ENCODE measurements around the gene SLC1A2.

The SLC1A2 gene

GRCh38 chr11:35375332-35376117 is 43.8 kb downstream of the SLC1A2 start:
- no peak for DNase-seq

- DNase-seq, result no peak
These were observed 45.9 kb downstream of the SLC1A2 start for GRCh38 chr11:35373284-35373933.

- DNase-seq, result no peak
These were observed 46.6 kb downstream of the SLC1A2 start for GRCh38 chr11:35372565-35373283.

DNA sequence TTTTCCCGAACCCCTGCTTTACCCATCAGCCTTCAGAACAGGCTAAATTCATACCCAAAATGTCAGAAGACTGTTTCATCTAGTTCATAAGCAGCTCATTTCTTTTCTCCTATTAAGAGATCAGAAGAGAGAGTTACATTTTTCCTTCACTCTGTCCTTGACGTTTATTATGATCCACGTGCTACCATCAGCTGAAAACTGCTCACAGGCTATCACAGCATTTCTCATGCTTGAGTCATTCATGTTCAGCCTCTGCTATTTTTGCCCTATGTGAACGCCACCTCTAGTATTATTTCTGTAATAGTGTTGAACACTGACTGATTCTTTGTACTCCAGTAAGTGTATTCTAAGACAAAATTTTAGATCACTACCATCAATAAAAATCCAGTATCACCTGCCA is 51.9 kb downstream of the SLC1A2 start:
- no peak for DNase-seq

DNA sequence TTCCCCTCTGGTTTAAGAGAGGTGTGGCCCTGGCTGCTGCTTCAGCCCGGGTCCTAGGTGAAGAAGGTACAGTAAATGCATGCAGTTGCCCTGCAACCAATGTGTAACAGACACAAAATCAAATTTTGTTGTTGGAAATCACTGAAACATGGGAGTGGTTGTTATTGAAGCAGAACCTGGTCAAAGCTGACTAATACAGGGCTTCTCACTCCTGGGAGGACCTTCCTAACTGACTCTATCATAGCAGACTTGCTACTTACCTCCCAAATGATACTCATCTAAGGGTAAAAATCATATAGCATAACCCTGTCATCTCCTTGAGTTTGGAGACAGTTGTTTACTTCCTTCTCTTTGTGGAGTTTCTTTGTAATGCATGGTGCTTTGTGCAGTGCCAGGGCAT is 52.6 kb downstream of the SLC1A2 start:
- no peak for DNase-seq

DNA sequence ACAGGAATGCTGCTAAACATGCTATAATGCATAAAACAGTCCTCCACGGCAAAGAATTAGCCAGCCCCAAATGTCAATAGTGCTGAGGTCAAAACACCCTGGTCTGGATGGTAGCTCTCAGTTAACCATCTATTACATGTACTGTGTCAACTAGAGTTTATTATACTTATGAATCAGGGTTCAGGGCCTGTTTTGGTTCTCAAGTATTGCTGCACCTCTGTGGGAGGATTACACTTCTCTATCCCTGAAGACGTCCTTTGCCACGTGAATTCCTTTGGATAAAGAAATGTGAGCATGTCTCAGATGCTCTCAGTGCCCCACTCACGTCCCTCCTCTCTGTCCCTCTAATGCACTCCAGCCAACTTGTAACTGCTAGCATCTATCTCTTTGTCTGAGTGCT is 53.4 kb downstream of the SLC1A2 start:
- DNase-seq, result no peak

- DNase-seq, result no peak
These were observed 54.0 kb downstream of the SLC1A2 start for GRCh38 chr11:35365395-35365794.

GRCh38 chr11:35363854-35364780 is 55.2 kb downstream of the SLC1A2 start:
- no peak for DNase-seq

GRCh38 chr11:35363246-35363801 is 56.0 kb downstream of the SLC1A2 start:
- no peak for DNase-seq

- DNase-seq, result no peak
These were observed 56.8 kb downstream of the SLC1A2 start for GRCh38 chr11:35362521-35362980.

- DNase-seq, result no peak
These were observed 59.3 kb downstream of the SLC1A2 start for GRCh38 chr11:35360055-35360530.

- no peak for DNase-seq
These were observed 59.9 kb downstream of the SLC1A2 start for GRCh38 chr11:35359321-35360054.

GRCh38 chr11:35358391-35358790 is 61.0 kb downstream of the SLC1A2 start:
- DNase-seq, result no peak

DNA sequence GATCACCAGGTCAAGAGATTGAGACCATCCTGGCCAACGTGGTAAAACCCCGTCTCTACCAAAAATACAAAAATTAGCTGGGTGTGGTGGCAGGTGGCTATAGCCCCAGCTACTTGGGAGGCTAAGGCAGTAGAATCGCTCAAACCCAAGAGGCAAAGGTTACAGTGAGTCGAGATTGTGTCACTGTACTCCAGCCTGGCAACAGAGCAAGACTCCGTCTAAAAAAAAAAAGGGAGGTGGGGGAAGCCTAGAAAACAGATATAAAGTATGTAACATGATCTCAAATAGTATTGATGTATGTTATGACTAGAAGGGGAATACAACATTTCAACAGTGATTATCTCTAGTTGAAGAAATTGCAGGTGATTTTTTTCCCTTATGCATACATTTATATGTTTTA is 61.4 kb downstream of the SLC1A2 start:
- no peak for DNase-seq

- no peak for DNase-seq
These were observed 64.1 kb downstream of the SLC1A2 start for GRCh38 chr11:35355102-35355749.

- DNase-seq, result no peak
These were observed 64.7 kb downstream of the SLC1A2 start for GRCh38 chr11:35354644-35355043.

DNA sequence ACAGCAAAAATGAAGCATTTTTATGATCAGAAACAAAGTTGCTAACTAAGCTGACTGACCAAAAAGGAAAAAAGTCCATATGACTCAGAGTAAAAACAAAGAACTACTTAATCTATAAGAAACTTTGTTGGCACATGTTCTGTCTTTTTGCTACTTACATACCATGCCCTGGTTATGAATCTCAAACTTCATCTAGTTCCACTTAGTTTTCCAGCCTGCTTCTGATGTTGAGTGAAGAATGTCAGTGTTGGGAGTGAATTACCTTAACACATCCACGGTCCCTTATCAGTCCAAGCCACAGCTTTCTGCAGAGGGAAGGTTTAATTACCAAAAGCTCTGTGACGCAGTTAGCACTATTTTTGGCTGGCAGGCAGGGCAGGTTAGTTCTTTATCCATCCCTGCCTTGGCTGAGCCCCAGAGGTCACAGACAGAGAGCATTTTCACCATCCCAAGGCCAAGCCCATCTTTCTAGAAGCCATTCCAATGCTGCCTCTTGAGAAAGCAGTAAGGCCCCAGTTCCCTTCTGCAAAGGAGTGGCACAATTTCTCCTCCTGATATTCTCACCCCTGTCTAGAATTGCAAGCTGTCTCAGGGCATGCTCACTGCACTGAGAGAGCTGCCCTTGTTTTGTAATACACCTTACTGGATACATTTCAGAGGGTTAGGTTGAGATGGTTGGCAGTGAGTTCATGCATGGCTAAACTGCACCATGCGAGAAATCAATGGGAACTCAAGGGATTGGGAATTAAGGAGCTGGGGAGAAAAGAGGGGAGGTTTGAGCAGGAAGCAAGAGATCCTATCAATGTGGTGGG is 67.1 kb downstream of the SLC1A2 start:
- DNase-seq, result no peak

GRCh38 chr11:35349897-35350296 is 69.5 kb downstream of the SLC1A2 start:
- DNase-seq, result no peak

- no peak for DNase-seq
These were observed 70.3 kb downstream of the SLC1A2 start for GRCh38 chr11:35348898-35349687.
